IMR-90 (cell line): ENCODE data around the gene NDUFB2. TPM values are rescaled to one million over a fixed set of nuclear protein-coding genes. Genes with fewer than 3 reads are reported as not detected.

ENCODE experiments used
- ATAC-seq: fragments of 200-7000 bp; cut with Tn5 transposase; 2 replicates; pipeline ENCODE4 v1.9.1; 2020; ENCODE audit warnings: low read depth, mild to moderate bottlenecking, moderate library complexity
- BruUV-seq: library from RNA; stranded (reverse); fragments of 400-500 nt; replicated peaks from 2 replicates; lab custom pipeline; 2021; lab: Mats Ljungman, UMichigan
- CTCF ChIA-PET: fragments of 300-600 bp; formaldehyde crosslinking; extraction: SDS; loops from one replicate; lab custom pipeline; 2021; ENCODE audit warnings: antibody characterized with exemption; lab: Yijun Ruan, JAX
- POLR2A ChIA-PET: fragments of 300-600 bp; sonication (Branson Sonifier 250); formaldehyde crosslinking; loops from one replicate; lab custom pipeline; 2022; ENCODE audit warnings: antibody characterized with exemption; ENCODE audit not compliant: unreplicated experiment; lab: Charles Lee
- DNase-seq: peaks from one replicate; pipeline ENCODE4 v3.0.0; 2013
- H2AFZ ChIP-seq: replicated peaks from 2 replicates; pipeline ENCODE3; 2013; ENCODE audit warnings: low read length, mild to moderate bottlenecking; ENCODE audit not compliant: poor library complexity
- H2AK5ac ChIP-seq: 2 replicates; pipeline ENCODE4 v1.6.1; 2013; ENCODE audit warnings: low read depth, low read length, inconsistent platforms
- H2AK9ac ChIP-seq: replicated peaks from 2 replicates; pipeline ENCODE3; 2013; ENCODE audit warnings: mild to moderate bottlenecking, low read depth, low read length, moderate library complexity; ENCODE audit not compliant: poor library complexity
- H2BK120ac ChIP-seq: 2 replicates; pipeline ENCODE4 v1.6.1; 2013; ENCODE audit warnings: low read depth, low read length, inconsistent platforms
- H2BK15ac ChIP-seq: 3 replicates; pipeline ENCODE4 v1.6.1; 2013; ENCODE audit warnings: low read depth, low read length, inconsistent platforms
- H2BK20ac ChIP-seq: 2 replicates; pipeline ENCODE4 v1.6.1; 2013; ENCODE audit warnings: low read depth, mild to moderate bottlenecking, inconsistent platforms, low read length, moderate library complexity
- H2BK5ac ChIP-seq: 2 replicates; pipeline ENCODE4 v1.6.1; 2013; ENCODE audit warnings: mild to moderate bottlenecking, low read depth, low read length, inconsistent platforms; ENCODE audit not compliant: poor library complexity, severe bottlenecking
- H3K14ac ChIP-seq: replicated peaks from 2 replicates; pipeline ENCODE4 v1.6.1; 2013; ENCODE audit warnings: low read depth, low read length, inconsistent platforms
- H3K18ac ChIP-seq: 2 replicates; pipeline ENCODE4 v1.6.1; 2013; ENCODE audit warnings: low read depth, low read length, control low read depth
- H3K23ac ChIP-seq: 2 replicates; pipeline ENCODE4 v1.6.1; 2013; ENCODE audit warnings: low read depth, low read length, inconsistent platforms
- H3K27ac ChIP-seq: 2 replicates; pipeline ENCODE4 v1.5.1; 2013; ENCODE audit warnings: mild to moderate bottlenecking, control low read depth, low read length; ENCODE audit not compliant: insufficient read depth
- H3K27me3 ChIP-seq: 2 replicates; pipeline ENCODE4 v1.6.1; 2013; ENCODE audit warnings: low read length; ENCODE audit not compliant: control insufficient read depth, insufficient read depth
- H3K36me3 ChIP-seq: 2 replicates; pipeline ENCODE4 v1.6.1; 2013; ENCODE audit warnings: low read length, mixed read lengths; ENCODE audit not compliant: control insufficient read depth, insufficient read depth
- H3K4ac ChIP-seq: 2 replicates; pipeline ENCODE4 v1.6.1; 2013; ENCODE audit warnings: low read depth, low read length, inconsistent platforms
- H3K4me1 ChIP-seq: 2 replicates; pipeline ENCODE4 v1.6.1; 2013; ENCODE audit warnings: low read length, mixed read lengths; ENCODE audit not compliant: control insufficient read depth, insufficient read depth
- H3K4me2 ChIP-seq: 2 replicates; pipeline ENCODE4 v1.6.1; 2013; ENCODE audit warnings: low read depth, mild to moderate bottlenecking, control low read depth, low read length, moderate library complexity
- H3K4me3 ChIP-seq: 2 replicates; pipeline ENCODE4 v1.5.1; 2013; ENCODE audit warnings: low read depth, mild to moderate bottlenecking, control low read depth, low read length, moderate library complexity; ENCODE audit not compliant: insufficient read depth
- H3K56ac ChIP-seq: 2 replicates; pipeline ENCODE4 v1.6.1; 2013; ENCODE audit warnings: low read length, inconsistent platforms; ENCODE audit not compliant: insufficient read depth; ENCODE audit errors: extremely low read depth
- H3K79me1 ChIP-seq, 2 experiments: 2 replicates each; pipeline ENCODE4 v1.6.1; 2013; ENCODE audit warnings: low read length in 2 of 2, inconsistent platforms in 1 of 2, low read depth in 1 of 2
- H3K9ac ChIP-seq: 2 replicates; pipeline ENCODE4 v1.6.1; 2013; ENCODE audit warnings: low read depth, low read length, control low read depth
- H3K9me1 ChIP-seq: 2 replicates; pipeline ENCODE4 v1.6.1; 2013; ENCODE audit warnings: low read length, inconsistent platforms; ENCODE audit not compliant: insufficient read depth
- H3K9me3 ChIP-seq: 2 replicates; pipeline ENCODE4 v1.6.1; 2013; ENCODE audit warnings: low read length; ENCODE audit not compliant: control insufficient read depth, insufficient read depth
- H4K20me1 ChIP-seq: 2 replicates; pipeline ENCODE4 v1.6.1; 2013; ENCODE audit warnings: low read length, inconsistent platforms; ENCODE audit not compliant: insufficient read depth
- H4K5ac ChIP-seq: 2 replicates; pipeline ENCODE4 v1.6.1; 2013; ENCODE audit warnings: mild to moderate bottlenecking, low read depth, low read length, control low read depth
- H4K8ac ChIP-seq, 2 experiments: 2 replicates each; pipeline ENCODE4 v1.6.1; 2013; ENCODE audit warnings: low read depth in 2 of 2, low read length in 2 of 2, control low read depth in 1 of 2, inconsistent platforms in 1 of 2
- H4K91ac ChIP-seq: 2 replicates; pipeline ENCODE4 v1.6.1; 2013; ENCODE audit warnings: low read depth, low read length, inconsistent platforms; ENCODE audit not compliant: insufficient read depth
- BHLHE40 ChIP-seq: fragments of 150-350 bp; IDR thresholded peaks from 2 replicates; pipeline ENCODE4 v1.6.1; 2016; ENCODE audit warnings: mild to moderate bottlenecking, low read depth, low read length
- CEBPB ChIP-seq: IDR thresholded peaks from 2 replicates; pipeline ENCODE4 v1.6.1; 2012; ENCODE audit warnings: low read depth, low read length, improper control_type of control experiment
- CHD1 ChIP-seq: IDR thresholded peaks from 2 replicates; pipeline ENCODE4 v1.6.1; 2012; ENCODE audit warnings: low read depth, low read length, improper control_type of control experiment
- CTCF ChIP-seq: conservative IDR thresholded peaks from 2 replicates; pipeline ENCODE4 v1.5.1; 2012; ENCODE audit warnings: mild to moderate bottlenecking, low read depth, low read length, improper control_type of control experiment
- ELK1 ChIP-seq: fragments of 150-350 bp; IDR thresholded peaks from 2 replicates; pipeline ENCODE4 v1.6.1; 2016; ENCODE audit warnings: low read depth, mild to moderate bottlenecking, low read length, moderate library complexity, borderline replicate concordance
- FOS ChIP-seq: fragments of 150-350 bp; IDR thresholded peaks from 2 replicates; pipeline ENCODE4 v1.6.1; 2016; ENCODE audit warnings: low read depth, low read length
- MAFK ChIP-seq: IDR thresholded peaks from 2 replicates; pipeline ENCODE4 v1.6.1; 2012; ENCODE audit warnings: low read depth, low read length, improper control_type of control experiment
- MAZ ChIP-seq: IDR thresholded peaks from 2 replicates; pipeline ENCODE4 v1.6.1; 2012; ENCODE audit warnings: low read depth, mild to moderate bottlenecking, low read length, improper control_type of control experiment, moderate library complexity, borderline replicate concordance
- MXI1 ChIP-seq: IDR thresholded peaks from 2 replicates; pipeline ENCODE4 v1.6.1; 2012; ENCODE audit warnings: low read depth, mild to moderate bottlenecking, low read length, moderate library complexity, borderline replicate concordance
- NFE2L2 ChIP-seq: fragments of 150-350 bp; IDR thresholded peaks from 2 replicates; pipeline ENCODE4 v1.6.1; 2016; ENCODE audit warnings: low read depth, mild to moderate bottlenecking, low read length
- POLR2A ChIP-seq: IDR thresholded peaks from 2 replicates; pipeline ENCODE4 v1.6.1; 2012; ENCODE audit warnings: mild to moderate bottlenecking, low read depth, low read length
- RAD21 ChIP-seq: IDR thresholded peaks from 2 replicates; pipeline ENCODE4 v1.6.1; 2012; ENCODE audit warnings: low read length, improper control_type of control experiment
- RCOR1 ChIP-seq: IDR thresholded peaks from 2 replicates; pipeline ENCODE4 v1.6.1; 2012; ENCODE audit warnings: mild to moderate bottlenecking, low read length, improper control_type of control experiment; ENCODE audit not compliant: insufficient replicate concordance
- RFX5 ChIP-seq: IDR thresholded peaks from 2 replicates; pipeline ENCODE4 v1.8.0; 2012; ENCODE audit warnings: low read depth, mild to moderate bottlenecking, low read length, moderate library complexity
- SMC3 ChIP-seq: fragments of 150-350 bp; IDR thresholded peaks from 2 replicates; pipeline ENCODE4 v1.6.1; 2016; ENCODE audit warnings: low read depth, mild to moderate bottlenecking, antibody characterized with exemption, low read length, moderate library complexity
- USF2 ChIP-seq: fragments of 150-350 bp; IDR thresholded peaks from 2 replicates; pipeline ENCODE4 v1.6.1; 2017; ENCODE audit warnings: mild to moderate bottlenecking, antibody characterized with exemption, low read length, low read depth
- WGBS, 2 experiments: methylation state at CpG; one replicate each; pipeline versions ENCODE4 v1.1.5 to v1.1.7; 2013; ENCODE audit warnings: missing lambda C conversion rate in 2 of 2; ENCODE audit not compliant: insufficient read length in 1 of 2; ENCODE audit errors: extremely low coverage in 2 of 2; 5-methylcytosine and 5-hydroxymethylcytosine counted together
- dilution Hi-C: fragments of 300-500 bp; cut with HindIII; formaldehyde crosslinking; loops from one replicate; pipeline ENCODE4 v1.14.3; 2018; ENCODE audit warnings: low sequenced_read_pairs; ENCODE audit not compliant: unreplicated experiment
- in situ Hi-C: fragments of 300-500 bp; cut with MboI; formaldehyde crosslinking; loops from 3 replicates; pipeline ENCODE4 v1.14.3; 2019; ENCODE audit warnings: low sequenced_read_pairs, inconsistent platforms, mixed read lengths
- intact Hi-C: fragments of 100-400 bp; cut with micrococcal nuclease; formaldehyde crosslinking; loops from 2 replicates; pipeline ENCODE4 v1.10.0; 2022
- polyA plus RNA-seq, 3 experiments: library from polyadenylated mRNA; depleted of rRNA; stranded (reverse); fragments of >200 nt; gene quantifications; 2 replicates each; pipeline ENCODE4 v1.2.3, GENCODE V29; 2012; ENCODE audit warnings: low replicate concordance in 1 of 3
- total RNA-seq: library from RNA; depleted of rRNA; stranded (reverse); fragments of >200 nt; gene quantifications from 2 replicates; pipeline ENCODE4 v1.2.3, GENCODE V29; 2012

NDUFB2 gene
- total and polyA plus RNA-seq, 2 of the 4 experiments (the other 2 are of a cell fraction): 81.7 to 143 TPM

GRCh38 chr7:140695381-140695780 lies 1.1 kb upstream of the NDUFB2 start:
- Histone ChIP-seq H2BK15ac (no peak overlapping the region), H3K56ac (no peak overlapping the region), H4K91ac (no peak overlapping the region), H3K27ac (no peak overlapping the region), H4K8ac (no peak overlapping the region; a peak in 1 of 4 replicates), H2AK5ac (no peak overlapping the region), H2BK20ac (no peak overlapping the region), H4K20me1 (no peaks in the 10 kb centered on the region; the same call in 1 of the 2 replicates), H2BK120ac (no peak overlapping the region), H3K27me3 (no peaks in the 10 kb centered on the region), H3K9ac (no peak overlapping the region), H3K79me1 (peaks cover 11 to 25% of the 10 kb centered on the region in 2 experiments; a peak in 3 of 4 replicates), H3K4ac (no peak overlapping the region), H4K5ac (no peak overlapping the region), H3K4me2 (no peak overlapping the region), H3K4me3 (no peak overlapping the region), H3K14ac (no peak overlapping the region), H2AK9ac (no peak overlapping the region), H3K23ac (no peak overlapping the region), H2AFZ (no peak overlapping the region), H3K18ac (no peak overlapping the region), H3K9me1 (peaks cover 6% of the 10 kb centered on the region; the same call in 1 of the 2 replicates), H3K4me1 (peaks cover 5% of the 10 kb centered on the region), H3K9me3 (no peaks in the 10 kb centered on the region), H2BK5ac (no peak overlapping the region), H3K36me3 (no peaks in the 10 kb centered on the region; the same call in 1 of the 2 replicates)
- ChIA-PET CTCF (no interaction called here), POLR2A (interaction anchor here (0.5 kb wide), 1 partner anchor 215 kb away, joined by 3 read pairs; no protein-coding TSS in a partner anchor)
- ATAC-seq (no peak), DNase-seq (no peak)
- BruUV-seq: no TSS peak
- TF ChIP-seq SMC3 (no peak), RFX5 (no peak), BHLHE40 (no peak), USF2 (no peak), CTCF (no peak), MXI1 (no peak), NFE2L2 (no peak), ELK1 (no peak), RAD21 (no peak), FOS (no peak), RCOR1 (no peak), POLR2A (no peak), CEBPB (no peak), MAZ (no peak), CHD1 (no peak), MAFK (no peak)
- in situ Hi-C loops: no loop called here
- no CpG with 5 or more reads among the region's 11 CpGs for WGBS, 2 experiments
- dilution Hi-C loops: no loop called here
- intact Hi-C loops: loop anchor here (10.0 kb wide), 1 partner anchor 229 kb away; the partner anchor contains the start of gene BRAF
